HUDEP-2 (cell line): ENCODE data around the gene TP53AIP1.
"Not testable (repeated sequence)": the region's sequence is repeated elsewhere in the genome, so short reads cannot be mapped to it uniquely, and the experiment has no call there.

Experiments
- DNase-seq, 76 experiments: peaks; one replicate each; lab custom pipeline; 2025; ENCODE audit not compliant: unreplicated experiment in 76 of 76; lab: John Stamatoyannopoulos, UW

Gene TP53AIP1

DNA sequence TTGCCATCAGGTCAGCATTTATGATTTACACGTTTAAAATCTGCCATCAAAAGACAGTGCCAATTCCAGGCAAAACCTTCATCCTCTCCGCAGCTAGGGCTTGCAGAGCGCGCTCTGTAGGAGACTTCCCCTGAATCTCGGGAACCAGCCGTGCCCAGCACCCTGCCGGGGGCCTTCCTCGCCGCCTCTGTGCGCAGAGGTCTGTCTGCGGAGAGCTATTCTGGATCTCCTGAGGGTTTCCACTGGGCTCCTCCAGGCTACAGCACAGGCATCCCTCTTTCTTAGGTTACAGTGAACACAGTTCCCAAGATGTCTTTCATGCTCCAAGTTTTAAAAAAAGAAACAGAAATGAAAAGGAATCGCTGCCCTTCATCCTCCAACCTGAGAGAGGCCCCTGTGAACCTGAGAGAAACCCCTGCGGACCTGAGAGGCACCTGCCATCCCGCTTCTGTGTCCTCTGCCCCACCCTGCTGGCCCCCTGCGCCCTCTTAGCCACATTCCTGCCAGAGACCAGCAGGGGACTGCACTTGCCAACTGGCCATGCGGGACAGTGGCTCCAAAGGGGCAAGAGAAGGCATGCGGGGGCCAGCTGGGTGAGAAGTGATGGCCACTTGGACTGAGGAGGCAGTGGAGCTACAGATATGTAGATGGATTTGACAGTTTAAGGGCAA is 16.1 kb downstream of the TP53AIP1 start:
- DNase-seq: no peak

DNA sequence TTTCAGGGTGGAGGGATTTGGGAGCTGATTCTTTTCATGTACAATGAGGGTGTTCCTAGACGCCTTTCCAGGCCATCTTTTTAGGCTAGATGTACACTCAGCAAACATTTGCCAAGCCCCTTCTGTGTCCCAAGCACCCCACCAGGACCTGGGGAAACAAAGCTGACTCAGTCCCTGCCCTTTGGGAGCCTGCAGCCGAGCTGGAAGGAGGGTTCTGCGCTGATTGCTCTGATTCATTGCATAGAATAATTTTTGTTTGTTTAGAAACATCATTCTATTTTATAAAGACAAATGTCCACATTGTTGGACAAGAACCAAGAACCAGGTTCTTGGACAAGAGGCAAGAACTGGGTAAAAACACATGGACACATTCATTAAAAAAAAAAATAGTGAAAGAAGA is 16.7 kb downstream of the TP53AIP1 start:
- no peak for DNase-seq

DNA sequence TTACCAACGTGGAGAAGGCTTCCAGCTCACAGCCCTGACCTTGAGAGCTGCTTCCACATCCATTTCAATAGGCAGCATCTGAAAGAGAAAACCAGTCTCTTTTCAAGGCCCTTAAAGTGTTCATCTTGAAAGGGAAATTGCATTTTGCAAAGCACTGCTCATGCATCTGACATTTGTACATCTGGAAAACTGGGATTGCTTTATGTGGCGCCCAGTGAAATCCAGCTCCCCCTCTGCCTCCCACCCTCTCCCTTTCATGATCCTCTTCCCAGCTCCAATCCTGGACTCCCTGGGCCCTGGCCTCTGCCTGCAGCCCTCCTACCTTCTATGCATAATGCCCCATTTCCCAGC is 17.4 kb downstream of the TP53AIP1 start:
- DNase-seq: no peak

DNA sequence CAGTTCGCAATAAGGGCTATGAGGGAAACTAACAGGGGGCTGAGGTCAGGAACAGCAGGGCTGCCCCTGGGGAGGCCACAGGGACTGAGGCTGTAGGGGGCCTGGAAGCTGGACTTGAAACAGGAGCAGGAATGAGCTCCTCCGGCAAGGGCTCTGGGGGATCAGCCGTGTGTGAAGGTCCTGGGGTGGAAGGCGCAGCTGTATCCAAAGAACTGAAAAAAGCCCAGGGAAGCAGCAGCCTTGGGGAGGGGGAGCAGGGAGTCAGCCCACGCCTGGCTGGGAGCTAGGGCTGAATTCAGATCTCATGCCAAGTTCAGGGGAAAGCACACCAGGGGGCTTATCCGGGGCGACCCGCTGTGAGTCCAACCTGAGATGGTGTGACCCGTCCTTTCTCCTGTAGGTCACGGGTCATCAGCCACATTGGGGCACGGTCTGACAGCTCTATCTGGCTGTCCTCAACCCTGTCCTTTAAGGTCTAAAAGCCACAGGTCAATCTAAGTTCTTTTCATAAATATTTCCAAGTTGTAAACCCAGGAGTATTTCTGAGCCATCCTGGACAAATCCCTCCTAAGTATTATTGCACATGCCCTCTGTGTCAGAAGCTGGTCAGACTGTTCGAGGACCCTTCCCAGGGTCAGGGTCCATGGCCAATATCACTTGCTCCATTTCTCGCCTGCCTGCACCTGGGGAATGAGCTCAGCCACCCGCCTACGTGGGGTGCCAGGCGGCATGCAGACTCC is 18.0 kb downstream of the TP53AIP1 start:
- DNase-seq: no peak

DNA sequence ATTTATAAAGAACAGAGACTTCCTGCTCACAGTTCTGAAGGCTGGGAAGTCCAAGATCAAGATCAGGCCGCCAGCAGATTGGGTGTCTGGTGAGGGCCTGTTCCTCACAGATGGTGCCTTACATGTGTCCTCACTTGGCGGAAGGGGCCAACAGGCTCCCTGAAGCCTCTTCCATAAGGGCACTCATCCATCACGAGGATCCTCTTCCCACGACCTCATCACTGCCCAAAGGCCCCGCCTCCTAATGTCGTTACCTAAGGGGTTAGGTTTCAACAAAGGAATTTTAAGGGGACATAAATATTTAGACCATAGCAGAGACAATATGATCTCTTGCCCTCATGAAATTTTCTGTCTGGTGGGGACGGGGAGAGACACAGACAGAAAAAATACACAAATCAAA is 18.6 kb downstream of the TP53AIP1 start:
- no peak for DNase-seq

DNA sequence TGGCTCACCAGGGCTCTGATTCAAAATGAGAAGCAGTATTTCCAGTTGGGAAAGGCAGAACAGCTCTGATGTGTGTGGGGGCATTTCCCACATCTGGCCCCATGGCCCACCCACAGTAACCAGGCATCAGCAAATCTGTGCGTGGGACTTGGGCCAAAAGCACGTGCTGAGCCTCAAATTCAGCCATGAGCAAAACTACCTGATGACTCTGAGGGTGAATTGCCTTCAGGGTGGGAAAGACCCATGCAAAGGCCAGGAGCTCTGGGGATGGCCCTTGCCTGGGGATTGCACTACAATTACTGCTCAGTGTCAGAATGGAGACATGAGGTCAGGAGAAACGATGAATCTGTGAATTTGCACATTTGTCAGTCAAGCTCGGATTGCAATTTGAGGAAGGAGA is 20.9 kb downstream of the TP53AIP1 start:
- DNase-seq: no peak

DNA sequence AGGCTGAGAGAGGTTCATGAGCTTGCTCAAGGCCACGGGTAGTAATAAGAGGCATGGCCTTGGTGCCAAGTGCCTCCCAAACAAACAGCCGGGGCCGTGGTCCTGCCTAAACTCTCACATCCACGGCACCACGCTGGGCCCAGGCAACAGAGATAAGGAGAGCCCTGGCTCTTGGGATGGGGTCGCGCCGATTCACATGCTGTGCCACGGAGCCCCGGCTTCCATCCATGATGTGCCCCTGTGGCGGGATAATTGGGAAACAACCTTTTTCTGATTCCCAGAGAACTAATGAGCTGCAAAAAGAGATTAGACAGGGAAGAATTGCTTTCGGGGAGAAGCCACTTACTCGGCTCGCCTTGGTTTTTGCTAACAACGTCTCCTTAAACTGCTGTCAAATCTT is 22.0 kb downstream of the TP53AIP1 start:
- DNase-seq: no peak

DNA sequence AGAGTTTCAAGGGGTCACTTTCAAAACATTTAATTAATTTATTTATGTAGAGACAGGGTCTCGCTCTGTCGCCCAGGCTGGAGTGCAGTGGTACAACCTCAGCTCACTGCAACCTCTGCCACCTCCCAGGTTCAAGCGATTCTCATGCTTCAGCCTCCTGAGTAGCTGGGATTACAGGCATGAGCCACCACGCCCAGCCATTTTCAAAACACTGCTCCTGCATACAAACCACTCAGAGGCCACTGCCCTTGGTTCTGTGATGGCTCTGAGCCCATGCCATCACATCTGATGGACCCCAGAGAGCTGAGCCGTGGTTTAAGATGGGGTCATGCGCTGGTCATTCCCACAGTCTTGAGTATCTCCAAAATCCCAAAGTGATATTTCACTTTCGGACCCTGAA is 23.0 kb downstream of the TP53AIP1 start:
- DNase-seq: not testable (repeated sequence)

DNA sequence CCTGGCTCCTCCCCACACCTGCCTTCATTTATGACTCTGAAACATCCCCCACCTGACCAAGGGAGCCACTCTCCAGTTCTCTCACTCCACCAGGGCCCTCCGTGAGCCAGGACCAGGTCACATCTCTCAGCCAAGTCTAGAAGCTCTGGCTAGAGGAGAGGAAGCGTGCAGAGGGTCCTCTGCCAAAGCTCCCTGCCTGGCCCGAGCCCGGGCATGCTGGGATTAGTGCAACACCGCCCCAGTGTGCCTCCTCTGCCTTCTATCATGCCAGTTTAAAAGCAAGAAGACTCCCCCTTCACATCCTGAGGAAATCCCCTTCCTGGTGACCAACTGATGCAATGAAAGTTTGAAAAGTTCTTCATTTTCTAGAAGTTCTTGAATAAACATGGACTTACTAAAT is 23.5 kb downstream of the TP53AIP1 start:
- DNase-seq: no peak

DNA sequence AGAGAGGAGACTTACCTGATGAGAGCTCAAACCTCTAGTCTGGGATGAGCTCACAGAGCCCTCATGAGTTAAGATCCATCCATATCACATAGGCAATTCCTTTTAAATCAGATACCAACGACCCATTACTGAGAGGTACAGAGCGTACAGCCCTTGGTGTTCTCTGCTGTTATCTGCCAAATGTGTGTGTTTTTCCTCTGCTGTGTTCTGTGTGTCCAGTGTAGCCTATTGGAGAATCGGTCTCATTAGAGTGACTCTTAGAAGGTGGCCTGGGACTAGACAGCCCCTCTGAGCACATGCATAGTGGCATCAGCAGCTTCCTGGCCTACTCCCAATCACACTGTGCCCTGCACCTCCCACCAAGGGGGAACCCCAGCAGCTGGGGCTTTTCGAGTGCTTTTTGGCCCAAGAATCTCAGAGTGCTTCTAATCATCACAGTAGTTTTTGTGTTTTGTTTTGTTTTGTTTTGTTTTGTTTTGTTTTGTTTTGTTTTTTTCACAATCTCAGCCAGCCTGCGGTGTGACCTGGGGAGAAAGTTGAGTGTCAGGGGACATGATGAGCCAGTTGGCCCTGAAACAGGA is 25.4 kb downstream of the TP53AIP1 start:
- no peak for DNase-seq

DNA sequence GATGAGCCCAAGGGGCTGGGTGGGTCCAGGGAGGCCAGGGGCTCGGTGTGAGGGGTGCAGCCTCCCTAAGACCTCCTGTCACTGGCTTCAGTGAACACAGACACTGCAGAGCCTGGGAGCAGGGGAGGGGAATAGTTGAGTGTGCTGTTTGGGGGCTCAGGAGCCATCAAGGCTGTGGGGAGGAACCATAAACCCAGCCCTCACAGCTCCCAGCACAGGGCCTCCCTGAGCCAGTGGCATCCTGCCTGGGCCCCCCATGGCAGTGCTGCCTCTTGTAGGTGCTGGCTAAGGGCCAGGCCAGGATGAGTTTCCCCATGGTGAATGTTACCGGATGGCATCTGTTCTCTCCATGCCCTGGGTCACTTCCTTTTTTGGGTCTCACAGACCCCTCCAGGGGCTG is 26.0 kb downstream of the TP53AIP1 start:
- no peak for DNase-seq

DNA sequence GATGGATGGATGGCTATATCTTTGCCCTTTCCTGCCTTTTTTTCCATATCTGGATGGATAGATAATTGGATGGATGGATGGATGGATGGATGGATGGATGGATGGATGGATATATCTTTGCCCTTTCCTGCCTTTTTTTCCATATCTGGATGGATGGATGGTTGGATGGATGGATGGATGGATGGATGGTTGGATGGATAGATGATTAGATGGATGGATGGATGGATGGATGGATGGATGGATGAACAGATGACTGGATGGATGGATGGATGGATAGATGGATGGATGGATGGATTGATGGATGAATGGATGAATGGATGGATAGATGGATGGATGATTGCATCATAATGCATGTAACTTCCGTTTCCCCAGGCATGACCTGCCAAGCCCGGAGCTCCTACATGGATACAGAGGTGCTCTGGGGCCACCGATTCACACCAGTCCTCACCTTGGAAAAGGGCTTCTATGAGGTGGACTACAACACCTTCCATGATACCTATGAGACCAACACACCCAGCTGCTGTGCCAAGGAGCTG is 26.6 kb downstream of the TP53AIP1 start:
- no peak for DNase-seq

DNA sequence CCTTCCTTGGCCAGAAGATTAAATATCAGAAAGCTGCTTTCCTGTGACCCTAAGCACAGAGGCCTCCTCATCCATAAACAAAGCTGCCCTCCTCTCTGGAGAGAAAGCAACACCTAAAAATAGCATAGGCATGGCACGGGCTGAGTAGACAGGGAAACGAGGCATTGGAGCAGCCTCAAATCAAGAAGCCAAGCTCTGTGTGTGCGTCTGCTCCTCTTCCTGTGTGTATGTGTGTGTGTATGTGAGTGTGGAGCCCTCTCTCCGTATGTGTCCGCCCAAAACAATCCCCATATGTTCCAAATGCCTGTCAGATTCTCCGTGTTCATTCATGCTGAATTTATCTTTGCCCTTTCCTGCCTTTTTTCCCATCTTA is 27.5 kb downstream of the TP53AIP1 start:
- DNase-seq: no peak

DNA sequence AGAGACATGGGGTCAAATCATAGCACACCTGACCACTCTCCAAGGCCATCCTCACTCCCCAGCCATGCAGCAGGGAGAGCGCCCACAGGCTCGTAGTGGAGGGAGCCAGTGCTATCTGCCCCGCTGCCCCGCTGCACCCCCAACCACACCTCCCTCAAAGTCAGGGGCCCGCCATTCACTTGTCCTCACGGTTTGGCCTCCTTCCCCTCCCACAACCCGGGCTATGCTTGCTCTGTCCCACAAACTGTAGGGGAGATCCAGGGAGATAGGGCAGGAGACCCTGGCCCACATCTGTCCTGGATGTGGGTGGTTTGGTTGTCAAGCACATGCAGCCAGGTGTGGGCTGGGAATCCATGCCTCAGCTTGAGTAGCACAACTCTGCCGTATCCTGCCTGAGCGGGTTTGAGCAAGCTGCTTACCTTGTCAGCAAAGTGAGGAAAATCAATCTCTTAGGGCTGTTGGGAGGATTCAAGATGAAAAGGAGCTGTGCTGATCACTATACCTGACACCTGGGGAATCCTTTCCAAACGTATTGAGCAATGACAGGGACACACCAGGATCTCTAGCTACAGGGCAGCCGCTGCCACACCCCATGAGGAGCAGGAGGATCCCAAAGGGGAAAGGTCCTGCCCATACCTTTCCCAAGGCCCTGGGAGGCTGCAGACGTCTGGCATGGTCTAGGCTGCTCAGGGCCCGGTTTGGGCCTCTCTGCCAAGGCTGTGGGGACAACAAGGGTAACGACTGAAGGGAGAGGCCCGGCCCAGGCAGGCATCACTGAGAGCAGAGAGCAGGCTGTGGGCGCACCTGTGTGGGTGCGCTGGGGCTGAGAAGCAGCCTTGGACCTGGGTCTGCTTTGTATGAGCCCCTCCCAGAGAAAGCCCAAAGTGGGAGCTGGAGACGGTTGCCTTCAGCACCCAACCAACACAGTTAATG is 28.2 kb downstream of the TP53AIP1 start:
- DNase-seq: no peak

DNA sequence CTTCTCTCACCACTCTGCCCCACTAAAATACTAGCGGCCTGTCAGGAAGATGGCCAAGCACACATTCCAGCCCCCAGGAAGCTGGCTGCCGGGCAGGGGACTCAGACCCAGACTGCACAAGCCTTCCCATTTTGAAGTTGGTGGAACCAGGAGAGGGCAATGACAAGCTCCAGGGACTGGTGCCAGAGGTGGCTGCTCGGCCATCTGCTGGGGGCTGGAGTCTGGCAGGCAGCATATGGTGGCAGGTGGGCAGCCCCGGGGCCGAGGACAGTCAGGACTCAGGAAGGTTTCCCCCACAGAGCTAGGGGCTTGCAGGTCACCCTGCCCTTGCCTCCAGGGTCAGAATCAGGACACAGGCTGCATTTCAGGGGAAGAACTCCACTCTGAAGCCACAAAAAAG is 28.9 kb downstream of the TP53AIP1 start:
- DNase-seq: no peak

DNA sequence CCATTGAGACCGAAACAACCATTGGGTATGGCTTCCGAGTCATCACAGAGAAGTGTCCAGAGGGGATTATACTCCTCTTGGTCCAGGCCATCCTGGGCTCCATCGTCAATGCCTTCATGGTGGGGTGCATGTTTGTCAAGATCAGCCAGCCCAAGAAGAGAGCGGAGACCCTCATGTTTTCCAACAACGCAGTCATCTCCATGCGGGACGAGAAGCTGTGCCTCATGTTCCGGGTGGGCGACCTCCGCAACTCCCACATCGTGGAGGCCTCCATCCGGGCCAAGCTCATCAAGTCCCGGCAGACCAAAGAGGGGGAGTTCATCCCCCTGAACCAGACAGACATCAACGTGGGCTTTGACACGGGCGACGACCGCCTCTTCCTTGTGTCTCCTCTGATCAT is 31.0 kb downstream of the TP53AIP1 start:
- no peak for DNase-seq

DNA sequence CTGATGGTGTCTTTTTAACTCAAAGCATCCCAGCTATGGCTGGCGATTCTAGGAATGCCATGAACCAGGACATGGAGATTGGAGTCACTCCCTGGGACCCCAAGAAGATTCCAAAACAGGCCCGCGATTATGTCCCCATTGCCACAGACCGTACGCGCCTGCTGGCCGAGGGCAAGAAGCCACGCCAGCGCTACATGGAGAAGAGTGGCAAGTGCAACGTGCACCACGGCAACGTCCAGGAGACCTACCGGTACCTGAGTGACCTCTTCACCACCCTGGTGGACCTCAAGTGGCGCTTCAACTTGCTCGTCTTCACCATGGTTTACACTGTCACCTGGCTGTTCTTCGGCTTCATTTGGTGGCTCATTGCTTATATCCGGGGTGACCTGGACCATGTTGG is 31.4 kb downstream of the TP53AIP1 start:
- no peak for DNase-seq

DNA sequence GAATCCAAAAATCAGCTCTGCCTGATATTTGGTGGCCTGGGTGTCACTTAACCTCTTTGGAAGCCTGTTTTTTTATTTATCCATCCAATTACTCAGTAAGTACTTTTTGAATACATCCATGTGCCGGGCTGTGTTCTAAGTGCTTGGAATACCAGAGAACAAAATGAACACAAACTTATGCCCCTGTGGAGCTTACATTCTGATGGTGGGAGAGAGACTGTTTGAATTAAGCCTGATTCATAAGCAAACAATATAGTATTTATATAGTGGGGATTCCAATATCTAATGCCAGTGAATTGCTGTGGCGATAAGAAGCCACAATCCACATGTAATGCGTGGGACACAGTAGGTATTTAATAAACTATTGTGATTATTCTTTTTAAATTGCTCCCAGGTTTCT is 32.1 kb downstream of the TP53AIP1 start:
- no peak for DNase-seq

DNA sequence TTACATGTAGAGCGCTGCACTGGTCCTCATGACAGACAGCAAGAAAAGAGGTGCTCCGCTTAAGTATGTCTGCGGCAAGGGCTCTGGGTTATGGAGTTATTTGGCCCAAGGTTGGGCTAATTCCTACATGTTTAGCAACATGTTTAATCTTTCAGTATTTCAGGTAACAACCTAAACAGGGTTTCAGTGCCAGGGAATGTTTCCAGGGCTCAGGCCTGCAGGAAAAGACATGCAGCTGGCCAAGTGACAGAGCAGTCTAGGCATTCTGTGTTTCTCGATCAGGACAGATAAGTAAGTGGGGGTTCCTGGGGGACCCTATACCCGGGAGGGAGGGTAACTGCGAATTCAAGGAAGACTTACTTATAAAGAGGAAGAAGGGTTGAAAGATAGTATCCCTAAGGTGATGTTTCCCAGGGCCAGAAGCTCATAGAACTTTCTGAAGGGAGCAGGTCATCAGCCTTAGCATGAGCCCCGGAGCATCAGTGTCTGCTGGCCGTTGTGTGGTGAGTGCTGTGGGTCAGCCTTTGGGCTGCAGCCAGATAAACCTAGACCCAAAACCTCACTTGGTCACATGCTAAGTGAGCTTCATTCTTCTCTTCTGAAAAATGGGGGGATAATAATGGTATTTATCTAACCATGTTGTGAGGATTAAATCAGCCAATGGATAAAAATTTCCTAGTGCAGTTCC is 33.1 kb downstream of the TP53AIP1 start:
- DNase-seq: no peak
